NB4 (cell line): ENCODE data around the gene SART3.
A peak's percentile ranks its signal among the peaks of the same experiment; 100 is the strongest.

ENCODE experiments used
- DNase-seq: peaks from one replicate; pipeline ENCODE4 v3.0.0; 2010; ENCODE audit warnings: low read depth
- H3K4me3 ChIP-seq: one replicate; pipeline ENCODE4 v1.5.1; 2011; ENCODE audit warnings: mild to moderate bottlenecking, low read depth, low read length, moderate library complexity
- CTCF ChIP-seq: IDR thresholded peaks from one replicate; pipeline ENCODE4 v1.5.1; 2012; ENCODE audit warnings: low read depth, low read length
- MAX ChIP-seq: IDR thresholded peaks from 2 replicates; pipeline ENCODE4 v1.6.1; 2011; ENCODE audit warnings: low read depth, low read length
- MYC ChIP-seq: IDR thresholded peaks from 2 replicates; pipeline ENCODE4 v1.6.1; 2011; ENCODE audit warnings: low read depth, low read length
- POLR2A ChIP-seq: IDR thresholded peaks from 2 replicates; pipeline ENCODE4 v1.6.1; 2011; ENCODE audit warnings: mild to moderate bottlenecking; ENCODE audit not compliant: insufficient read length; ENCODE audit errors: extremely low read depth

SART3 gene

GRCh38 chr12:108567406-108568337 lies 6.7 kb upstream of the SART3 start:
- TF ChIP-seq POLR2A (no peak), MYC (no peak), MAX (no peak), CTCF (no peak)
- no peak overlapping the region for H3K4me3 ChIP-seq

GRCh38 chr12:108566452-108566851 lies 5.5 kb upstream of the SART3 start:
- H3K4me3 ChIP-seq: no peak overlapping the region
- no peak for TF ChIP-seq CTCF
- TF ChIP-seq MYC: no peak
- TF ChIP-seq POLR2A: no peak
- no peak for TF ChIP-seq MAX
- no peak for DNase-seq

More at GRCh38 chr12:108567406-108568337, 6.7 kb upstream of the SART3 start:
- DNase-seq: no peak

GRCh38 chr12:108565976-108566375 lies 5.0 kb upstream of the SART3 start:
- TF ChIP-seq MAX (peak; percentile 93), CTCF (no peak), MYC (peak; percentile 71), POLR2A (no peak)
- peak; percentile 87 for DNase-seq
- H3K4me3 ChIP-seq: no peak overlapping the region

GRCh38 chr12:108565146-108565545 lies 4.2 kb upstream of the SART3 start:
- no peak overlapping the region for H3K4me3 ChIP-seq
- no peak for DNase-seq
- TF ChIP-seq CTCF (no peak), MYC (no peak), POLR2A (no peak), MAX (no peak)

- no peak for DNase-seq
- H3K4me3 ChIP-seq: no peak overlapping the region
- TF ChIP-seq POLR2A: no peak
- no peak for TF ChIP-seq CTCF
- no peak for TF ChIP-seq MAX
- no peak for TF ChIP-seq MYC
Observed at GRCh38 chr12:108564724-108565123, 3.8 kb upstream of the SART3 start.
